Hematopoietic multipotent progenitor cell (in vitro differentiated cells): ENCODE data around the gene HMCES. TPM values are rescaled to one million over a fixed set of nuclear protein-coding genes. Genes with fewer than 3 reads are reported as not detected.

Source experiments
- DNase-seq, 3 donors: peaks; one replicate each; pipeline ENCODE4 v3.0.0-alpha.2; 2011 to 2015; ENCODE audit warnings: low read depth in 2 of 3, low spot score in 2 of 3
- total RNA-seq: library from RNA; depleted of rRNA; stranded (reverse); fragments of >200 nt; gene quantifications from one replicate; pipeline ENCODE4 v1.2.3, GENCODE V29; 2012

Gene HMCES
- total RNA-seq, 1 donor = 33.4 TPM

DNA sequence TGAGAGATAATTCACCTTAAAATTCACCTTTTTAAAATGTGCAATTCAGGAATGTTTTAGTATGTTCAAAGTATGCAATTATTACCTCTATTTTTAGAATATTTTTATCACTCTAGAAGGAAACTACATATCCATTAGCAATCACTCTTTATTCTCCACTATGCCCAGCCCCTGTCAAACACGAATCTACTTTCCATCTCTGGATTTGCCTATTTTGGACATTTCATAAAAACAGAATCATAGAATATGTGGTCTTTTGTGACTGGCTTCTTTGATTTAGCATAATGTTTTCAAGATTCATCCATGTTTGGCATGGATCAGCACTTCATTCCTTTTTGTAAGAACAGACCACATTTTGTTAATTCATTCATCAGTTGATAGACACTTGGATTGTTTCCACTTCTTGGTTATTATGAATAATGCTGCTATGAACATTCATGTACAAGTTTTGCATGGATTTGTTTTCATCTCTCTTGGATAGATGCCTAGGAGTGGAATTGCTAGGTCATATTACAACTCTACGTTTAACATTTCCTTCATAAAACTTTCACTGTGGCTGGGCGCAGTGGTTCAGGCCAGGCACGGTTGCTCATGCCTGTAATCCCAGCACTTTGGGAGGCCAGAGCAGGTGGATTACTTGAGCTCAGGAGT lies 12.7 kb downstream of the HMCES start:
- no peak for DNase-seq

DNA sequence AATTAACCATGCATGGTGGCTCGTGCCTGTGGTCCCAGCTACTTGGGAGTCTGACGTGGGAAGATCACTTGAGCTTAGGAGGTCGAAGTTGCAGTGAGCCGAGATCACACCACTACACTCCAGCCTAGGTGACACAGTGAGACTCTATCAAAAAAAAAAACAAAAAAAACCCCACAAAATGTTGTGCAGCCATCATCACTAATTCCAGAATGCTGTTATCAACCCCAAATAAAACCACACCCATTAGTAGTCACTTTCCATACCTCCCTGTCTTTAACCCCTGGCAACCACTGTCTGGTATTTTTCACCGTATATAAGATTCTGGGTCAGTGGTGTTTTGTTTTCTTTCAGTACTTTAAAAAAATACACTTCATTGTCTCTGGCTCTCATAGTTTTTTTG lies 16.6 kb downstream of the HMCES start:
- DNase-seq = no peak

DNA sequence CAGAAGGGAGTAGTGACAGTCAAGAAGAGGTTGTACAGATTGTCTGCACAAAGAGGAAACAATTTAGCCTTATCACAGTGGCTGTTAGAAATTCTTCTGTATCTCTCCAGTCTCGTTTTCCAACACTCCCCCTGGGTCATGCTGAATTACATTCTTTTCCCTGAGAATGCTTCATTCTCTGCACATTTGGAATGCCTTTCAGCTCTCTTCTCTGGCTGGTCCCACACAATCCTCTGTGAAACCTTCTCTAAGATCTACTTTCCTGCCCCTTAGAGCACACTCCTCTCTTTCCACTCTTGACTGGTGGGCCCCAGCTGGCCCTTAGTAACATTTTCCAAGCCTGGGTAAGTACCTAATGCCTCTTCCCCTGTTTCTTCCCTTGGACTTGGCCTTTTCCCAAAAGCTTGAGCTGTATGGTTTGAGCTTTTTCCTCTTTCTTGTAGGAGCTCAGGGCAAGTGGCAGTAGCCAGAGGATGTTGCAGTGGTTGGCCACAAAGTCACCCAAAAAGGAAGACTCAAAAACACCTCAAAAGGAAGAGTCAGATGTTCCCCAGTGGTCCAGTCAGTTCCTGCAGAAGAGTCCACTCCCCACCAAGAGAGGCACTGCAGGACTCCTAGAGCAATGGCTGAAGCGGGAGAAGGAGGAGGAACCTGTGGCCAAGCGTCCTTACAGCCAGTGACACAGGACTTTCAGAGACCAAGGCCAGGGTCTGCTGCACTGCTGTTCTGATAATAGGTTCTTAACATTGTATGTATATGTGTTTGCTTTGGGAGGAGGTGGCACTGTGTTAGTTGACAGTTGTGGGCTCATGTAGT lies 25.7 kb downstream of the HMCES start:
- DNase-seq = peak in 1 of 3 donors; percentile 11

DNA sequence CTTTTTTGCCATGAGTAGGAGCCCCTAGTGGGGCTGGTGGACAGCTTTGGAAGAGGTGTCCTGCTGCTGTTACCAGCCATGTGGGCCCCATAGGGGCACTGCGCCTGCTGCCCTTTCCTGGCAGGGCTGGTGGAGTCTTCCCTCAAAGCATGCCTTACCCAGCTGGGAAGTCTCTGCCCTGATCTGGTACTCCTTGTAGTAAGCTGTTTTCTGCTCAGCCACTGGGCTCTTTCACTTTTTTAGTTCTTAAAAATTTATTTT lies 26.2 kb downstream of the HMCES start:
- no peak for DNase-seq

DNA sequence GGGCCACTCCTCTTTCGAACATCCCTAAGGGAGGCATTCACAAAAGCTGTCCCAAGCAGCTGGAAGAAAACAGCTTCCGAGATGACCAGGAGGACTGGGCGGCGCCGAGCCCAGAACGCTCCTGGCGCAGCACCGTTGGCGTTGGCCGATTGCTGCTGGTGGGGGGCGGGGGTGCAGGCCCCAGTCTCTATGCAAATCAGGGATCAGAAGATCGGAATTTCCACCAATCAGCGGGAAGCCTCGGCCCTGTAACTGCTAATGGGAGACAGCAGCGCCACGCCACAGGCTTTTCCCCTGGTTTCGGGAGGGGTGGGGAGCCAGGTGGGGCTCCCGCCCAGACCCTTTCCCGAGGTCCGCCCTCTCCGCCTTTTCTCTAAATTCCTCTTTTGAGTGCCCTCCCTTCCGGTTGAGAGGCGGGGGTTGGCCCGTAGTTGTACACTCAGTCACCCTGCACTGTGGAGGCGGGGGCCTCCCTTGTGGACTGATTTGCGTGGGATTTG lies 27.0 kb downstream of the HMCES start:
- DNase-seq = peak in 2 of 3 donors; percentile 76 to 78

DNA sequence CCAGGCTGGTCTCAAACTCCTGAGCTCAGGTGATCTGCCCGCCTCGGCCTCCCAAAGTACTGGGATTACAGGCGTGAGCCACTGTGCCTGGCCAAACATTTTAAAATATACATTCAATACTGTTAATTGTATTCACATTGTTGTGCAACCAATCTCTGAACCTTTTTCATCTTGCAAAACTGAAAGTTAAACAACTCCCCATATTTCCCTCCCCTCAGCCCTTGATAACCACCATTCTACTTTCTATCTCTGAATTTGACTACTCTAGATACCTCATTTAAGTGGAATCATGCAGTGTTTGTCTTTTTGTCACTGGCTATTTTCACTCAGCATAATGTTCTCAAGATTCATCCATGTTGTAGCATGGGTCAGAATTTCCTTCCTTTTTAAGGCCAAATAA lies 30.0 kb downstream of the HMCES start:
- DNase-seq = no peak

DNA sequence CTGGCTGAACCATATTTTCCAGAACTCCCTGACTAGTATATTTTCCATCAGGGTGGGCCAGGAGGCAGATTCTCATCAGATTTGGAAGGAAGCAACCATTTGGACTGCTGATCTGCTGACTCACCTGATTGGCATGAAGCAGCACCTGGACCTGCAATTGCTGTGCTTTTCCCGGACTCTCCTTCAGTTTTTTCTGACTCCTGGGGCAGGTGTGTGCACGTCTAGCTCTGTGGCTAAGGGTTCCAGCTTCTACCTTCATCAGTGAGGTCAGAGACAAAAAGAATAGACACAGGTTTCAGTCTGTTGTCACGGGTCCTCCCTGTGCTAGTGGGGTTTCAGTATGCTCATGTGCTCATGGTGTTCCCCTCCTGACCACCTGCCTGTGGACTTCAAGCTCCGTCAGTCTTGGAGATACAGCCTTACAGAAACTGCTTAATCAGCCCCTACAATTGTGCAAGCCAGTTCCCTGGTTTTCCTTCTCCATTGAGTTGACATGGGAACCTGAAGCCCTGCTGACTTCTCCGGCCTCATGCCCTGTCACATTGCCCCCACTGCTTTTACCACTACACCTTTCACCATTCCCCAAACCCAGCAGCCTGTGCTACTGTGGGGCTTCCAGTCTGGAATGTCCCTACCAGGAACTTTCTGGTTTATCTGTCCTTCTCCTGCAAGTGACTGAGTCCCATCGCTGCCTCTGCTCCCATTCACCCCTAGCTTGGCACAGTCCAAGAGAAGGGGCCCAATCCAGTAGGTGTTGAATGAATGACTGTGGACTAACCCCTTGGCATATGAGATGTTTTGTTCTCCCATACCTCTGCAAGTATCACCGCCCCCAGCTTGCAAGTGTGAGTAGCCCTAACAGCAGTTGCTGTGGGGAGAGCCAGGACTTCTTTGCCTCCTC lies 31.7 kb downstream of the HMCES start:
- DNase-seq = no peak

DNA sequence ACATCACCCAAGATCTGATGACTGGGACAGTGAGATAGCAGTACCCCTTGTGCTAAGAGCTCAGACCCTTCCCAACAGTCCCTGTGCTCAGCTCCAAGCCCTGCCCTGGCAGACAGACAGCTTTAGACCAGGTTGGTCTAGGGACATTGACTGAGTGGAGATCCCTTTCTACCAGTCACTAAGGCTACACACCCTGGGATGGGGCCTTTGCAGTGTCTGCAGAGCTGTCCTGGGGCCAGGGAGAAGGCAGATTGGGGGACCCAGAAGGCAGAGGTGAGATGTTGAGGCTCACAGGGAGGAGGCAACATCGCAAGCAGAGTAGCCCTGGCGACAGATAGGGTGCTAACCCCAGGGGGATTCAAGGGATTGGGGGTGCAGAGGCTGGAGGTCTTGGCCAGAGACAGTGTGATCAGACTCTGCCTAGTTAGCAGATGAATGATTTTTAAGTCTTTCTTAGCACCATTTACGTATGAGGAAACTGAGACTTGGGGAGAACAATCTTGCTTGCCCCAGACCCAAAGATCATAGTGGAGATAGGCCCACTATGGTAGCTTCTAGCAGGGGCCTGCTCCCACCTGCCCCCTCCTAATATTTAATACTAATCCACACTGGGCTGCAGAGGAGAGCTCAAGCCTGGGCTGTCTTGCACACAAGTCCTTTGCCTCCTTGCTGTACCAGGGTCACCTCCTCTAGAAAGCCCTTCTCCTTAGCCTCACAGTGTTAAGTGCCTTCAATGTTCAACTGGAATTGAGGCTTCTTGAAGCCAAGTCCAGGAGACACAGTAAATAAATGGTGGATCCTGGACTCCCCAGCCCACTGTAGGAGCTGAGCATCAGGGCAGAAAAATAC lies 32.6 kb downstream of the HMCES start:
- no peak for DNase-seq

DNA sequence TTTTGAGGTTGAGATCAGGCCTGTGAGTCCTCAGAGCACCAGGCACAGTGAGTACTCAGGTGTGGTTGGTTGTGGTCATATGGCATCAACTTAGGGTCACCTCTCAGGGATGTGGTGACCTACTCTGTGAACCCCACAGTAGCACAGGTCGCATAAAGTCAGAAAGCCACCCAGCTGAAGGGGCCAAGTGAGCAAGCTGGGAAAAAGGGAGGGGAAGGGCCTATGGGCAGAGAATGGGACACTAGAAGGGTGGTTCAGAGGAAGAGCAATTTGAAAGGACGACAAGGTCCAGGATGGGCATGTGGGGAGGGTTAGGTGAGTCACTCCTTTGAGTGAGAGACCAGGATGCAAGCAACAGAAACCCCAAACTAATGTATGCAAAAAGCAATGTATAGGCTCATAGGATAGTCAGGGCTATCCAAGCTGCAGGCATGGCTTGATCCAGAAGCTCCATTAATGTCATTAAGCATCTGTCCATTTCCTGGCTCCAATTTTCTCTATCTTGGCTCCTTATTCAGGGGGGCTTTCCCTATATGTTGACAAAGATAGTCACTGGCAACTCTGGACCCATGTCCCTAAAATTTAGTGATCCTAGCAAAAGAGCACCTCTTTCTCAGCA lies 33.5 kb downstream of the HMCES start:
- peak in 1 of 3 donors; percentile 24 for DNase-seq

DNA sequence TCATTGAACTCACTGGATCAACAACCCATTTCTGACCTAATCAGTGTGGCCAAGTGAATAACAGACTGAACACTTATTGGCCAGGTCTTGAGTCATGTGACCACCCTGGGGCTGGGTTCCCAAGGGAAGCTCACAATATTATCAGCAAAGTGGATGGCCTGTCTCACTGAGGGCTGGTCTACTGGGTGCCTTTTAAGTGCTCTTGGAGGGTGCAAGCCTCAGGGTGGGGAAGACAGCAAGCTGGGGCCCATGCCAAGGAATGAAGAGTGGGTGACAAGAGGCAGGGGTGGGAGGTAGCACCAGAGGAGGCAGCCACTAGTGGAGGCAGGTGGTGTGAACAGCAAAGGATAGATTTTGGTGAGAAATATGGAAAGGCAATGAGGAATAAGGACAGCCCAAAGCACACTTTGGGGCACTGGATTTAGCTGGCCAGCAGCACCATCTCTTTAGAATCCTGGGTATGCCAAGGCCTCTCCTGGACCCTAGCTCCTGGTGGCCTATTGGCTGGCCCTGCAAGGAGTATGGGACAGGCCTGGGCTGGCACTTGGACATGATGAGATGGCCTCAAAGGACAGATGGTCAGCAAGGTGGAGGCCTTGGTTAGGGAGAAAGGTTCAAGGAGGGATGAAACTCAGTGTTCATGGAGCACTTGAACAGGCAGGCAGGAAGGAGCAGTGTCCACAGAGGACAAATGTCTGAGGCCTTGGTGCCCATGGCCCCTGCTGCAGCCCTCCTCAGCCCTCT lies 34.2 kb downstream of the HMCES start:
- no peak for DNase-seq

DNA sequence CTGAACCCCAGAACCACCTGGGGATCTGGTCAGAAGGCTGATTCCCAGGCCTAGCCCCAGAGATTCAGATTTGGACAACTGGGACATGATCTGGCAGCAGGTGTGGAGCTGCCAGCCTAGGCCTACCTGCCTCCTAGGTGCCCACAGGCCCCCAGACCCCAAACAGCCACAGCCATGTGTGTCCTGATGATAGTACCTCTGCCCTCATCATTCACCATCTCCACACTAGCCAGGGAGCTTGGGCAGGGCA lies 34.7 kb downstream of the HMCES start:
- no peak for DNase-seq

DNA sequence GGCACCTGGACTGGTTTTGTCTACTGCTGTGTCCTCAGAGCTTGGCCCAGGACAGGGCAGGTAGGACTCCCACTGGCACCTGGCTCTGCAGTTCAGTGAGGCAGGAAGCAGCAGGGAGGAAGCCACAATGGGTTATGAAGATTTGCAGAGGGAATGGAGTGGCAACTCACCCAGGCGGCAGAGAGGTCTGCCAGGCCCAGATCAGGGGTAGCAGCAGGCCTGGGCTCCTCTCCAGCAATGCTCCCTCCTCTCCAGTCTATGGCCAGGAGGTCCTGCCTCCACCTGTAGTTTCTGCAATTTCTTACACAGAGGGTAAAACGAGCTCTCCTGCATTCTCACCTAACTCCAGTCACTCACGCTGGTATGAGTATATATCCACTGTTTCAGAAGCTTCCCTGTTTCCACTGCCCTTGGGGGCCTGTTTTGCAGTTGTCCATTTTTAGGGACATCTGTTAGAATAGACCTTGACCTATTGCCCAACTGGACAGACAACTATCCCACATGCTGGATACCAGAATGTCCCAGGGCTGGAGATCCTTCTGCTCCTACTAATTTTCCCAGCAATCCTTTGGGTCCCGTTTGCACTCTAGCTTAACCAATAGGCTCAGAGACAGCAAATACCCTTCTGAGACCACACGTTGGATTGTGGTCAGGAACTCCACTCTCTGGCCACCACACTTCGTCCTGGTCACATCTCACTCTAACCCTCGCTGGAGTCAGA lies 35.2 kb downstream of the HMCES start:
- peak in 1 of 3 donors; percentile 83 for DNase-seq

DNA sequence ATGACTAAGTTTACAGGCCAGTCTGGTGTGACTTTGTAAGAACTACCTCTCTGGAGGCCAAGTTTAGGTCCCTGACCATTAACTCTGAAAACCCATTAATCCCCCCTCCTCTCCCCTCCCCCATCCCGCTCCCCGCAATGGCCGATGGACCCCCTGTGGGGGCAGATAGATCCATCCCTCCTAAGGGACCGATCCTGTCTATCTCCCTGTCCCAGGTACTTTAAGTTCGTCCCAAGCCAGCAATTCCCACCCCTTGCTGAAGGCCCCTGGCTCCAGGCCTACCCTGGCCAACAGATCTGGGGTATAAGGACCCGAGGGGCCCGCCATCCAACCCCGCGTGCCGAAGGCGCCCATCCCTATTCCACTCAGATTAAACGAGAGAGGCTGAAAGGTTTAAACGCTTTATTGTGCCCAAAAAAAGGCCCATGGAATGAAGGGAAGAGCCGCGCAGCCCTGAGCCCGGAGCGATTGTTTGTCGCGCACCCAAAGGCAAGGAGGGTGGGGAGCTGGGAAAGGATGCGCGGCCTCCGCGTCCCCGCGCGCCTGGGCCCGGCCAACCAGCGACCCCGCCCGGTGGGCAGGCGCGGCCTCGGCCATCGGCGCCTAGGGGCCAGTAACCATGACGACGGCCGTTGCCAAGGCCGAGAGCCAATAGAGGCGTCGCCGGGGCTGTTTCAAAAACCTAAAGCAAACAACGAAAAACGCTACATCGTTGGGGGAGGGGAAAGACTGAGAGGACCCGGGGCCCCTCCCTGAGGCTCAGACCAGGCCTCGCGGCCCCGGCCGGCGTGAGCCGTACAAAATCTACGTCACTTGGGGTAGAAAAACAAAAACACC lies 35.9 kb downstream of the HMCES start:
- peak in 2 of 3 donors; percentile 82 for DNase-seq

DNA sequence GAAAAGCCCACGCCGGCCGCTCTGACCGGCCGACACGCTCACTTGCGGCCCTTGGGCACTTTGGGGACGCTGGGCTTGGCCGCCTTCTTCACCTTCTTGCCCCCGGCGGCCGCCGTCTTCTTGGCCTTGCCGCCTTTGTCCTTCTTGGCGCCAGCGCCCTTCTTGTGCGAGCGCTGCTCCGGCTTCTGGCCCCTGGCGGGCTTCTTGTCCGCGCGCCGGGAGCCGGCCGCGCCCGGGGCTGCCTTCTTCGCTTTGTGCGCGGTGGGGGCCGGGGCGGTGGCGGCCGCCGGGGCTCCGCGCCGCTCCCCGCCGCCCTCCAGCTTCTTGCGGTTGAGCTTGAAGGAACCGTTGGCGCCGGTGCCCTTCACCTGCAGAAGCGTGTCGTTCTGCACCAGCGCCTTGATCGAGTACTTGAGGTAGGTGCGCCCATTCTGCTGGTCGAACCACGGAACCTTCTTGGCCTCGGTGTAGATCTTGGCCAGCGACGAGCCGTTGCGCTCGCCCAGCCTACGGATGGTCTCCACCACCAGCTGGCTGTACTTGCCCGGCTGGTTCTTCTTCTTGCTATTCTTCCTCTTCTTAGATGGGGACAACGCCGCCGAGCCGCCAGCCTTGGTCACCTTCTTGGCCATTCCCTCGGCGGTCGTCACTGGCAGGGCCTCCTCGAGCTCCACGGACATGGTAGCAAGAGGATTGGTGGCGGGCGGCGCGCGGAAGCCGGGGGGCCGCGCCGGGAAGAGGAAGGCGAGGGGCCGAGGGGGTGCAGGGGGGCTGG lies 36.7 kb downstream of the HMCES start:
- peak in 1 of 3 donors; percentile 42 for DNase-seq

DNA sequence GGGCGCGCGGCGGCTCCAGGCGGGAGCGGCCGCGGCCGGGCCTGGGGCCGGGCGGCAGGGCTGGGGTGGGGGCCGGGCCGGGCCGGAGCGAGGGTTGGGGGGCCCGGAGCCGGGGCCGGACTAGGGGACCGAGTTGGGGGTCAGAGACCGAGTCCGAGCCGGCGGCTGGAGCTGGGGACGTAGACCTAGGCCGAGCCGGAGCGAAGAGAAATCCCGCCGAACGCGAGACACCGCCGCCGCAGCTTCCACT lies 37.3 kb downstream of the HMCES start:
- DNase-seq = no peak

DNA sequence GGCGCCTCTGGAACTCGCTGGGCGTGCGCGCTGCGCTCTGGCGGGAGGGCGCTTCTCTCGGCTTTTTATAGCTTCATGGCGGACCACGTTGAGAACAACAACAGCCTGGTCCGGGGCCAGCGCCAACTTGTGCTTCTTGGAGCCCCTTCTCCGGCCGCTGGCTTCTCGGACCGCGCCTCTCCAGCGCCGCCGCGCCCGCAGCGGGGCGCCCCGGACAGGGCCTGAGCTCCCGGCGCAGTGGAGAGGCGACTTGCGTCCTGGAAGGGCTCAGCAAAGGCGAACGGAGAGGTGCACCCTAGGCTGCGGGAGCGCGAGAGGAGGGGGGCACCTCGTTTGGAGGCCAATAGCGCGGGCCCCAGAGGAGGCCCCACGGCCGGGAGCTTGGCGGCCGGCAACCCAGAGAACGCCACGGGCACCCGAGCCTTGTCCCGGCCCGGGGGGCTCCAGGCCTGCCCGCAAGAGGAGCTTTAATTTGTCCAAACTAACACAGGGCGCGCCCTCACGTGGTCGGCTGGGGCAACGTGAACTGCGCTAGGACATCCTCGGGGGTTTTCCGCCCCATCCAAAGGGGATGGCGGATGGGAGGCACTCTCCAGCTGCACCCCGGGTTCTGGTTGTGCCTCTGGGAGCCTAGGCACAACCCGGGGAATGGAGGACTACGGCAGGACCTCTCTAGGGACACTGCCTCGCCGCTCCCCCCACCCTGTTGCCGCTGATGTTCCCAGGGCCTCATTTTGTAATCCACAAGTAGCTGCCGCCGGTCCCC lies 37.8 kb downstream of the HMCES start:
- peak; percentile 79 to 90 (median 89) for DNase-seq
